Esophagus squamous epithelium (tissue), 4 donors: ENCODE data around the gene LRRC8C.

Experiments
- POLR2A ChIP-seq, 4 donors: fragments of 450-650 bp; IDR thresholded peaks; one replicate each; pipeline ENCODE4 v1.6.1; 2017; ENCODE audit warnings: antibody characterized with exemption in 4 of 4, mild to moderate bottlenecking in 4 of 4, moderate library complexity in 3 of 4
- TF ChIP-seq, protein P1 (sequence below), 6 experiments: fragments of 450-650 bp in 4 of 6; fragments of 200-600 bp in 2 of 6; sonication (generic) in 2 of 6; IDR thresholded peaks; one replicate each; pipeline ENCODE4 v1.5.1; 2016 to 2019; ENCODE audit warnings: antibody characterized with exemption in 6 of 6, mild to moderate bottlenecking in 4 of 6, moderate library complexity in 4 of 6

DNA sequence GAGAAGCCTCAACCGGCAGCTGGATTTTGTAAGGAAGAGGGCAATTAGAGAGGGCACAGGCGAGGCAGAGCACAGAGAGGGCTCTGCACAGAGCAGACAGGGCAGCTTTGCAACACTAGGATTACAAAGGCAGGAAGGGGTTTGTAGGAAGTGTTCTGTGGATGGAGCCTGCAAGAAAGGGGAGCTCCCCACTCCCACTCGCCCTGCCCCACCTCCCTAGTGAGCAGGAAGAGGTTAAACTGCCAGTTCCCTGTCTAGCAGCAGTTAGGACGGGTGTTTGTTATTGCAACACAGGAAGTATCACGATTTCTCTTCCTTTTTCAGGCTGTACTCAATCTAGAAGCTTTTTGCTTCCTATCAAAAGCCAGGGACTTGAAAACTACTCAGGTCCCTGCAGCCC is 124.6 kb downstream of the LRRC8C start:
- TF ChIP-seq, protein P1, sequence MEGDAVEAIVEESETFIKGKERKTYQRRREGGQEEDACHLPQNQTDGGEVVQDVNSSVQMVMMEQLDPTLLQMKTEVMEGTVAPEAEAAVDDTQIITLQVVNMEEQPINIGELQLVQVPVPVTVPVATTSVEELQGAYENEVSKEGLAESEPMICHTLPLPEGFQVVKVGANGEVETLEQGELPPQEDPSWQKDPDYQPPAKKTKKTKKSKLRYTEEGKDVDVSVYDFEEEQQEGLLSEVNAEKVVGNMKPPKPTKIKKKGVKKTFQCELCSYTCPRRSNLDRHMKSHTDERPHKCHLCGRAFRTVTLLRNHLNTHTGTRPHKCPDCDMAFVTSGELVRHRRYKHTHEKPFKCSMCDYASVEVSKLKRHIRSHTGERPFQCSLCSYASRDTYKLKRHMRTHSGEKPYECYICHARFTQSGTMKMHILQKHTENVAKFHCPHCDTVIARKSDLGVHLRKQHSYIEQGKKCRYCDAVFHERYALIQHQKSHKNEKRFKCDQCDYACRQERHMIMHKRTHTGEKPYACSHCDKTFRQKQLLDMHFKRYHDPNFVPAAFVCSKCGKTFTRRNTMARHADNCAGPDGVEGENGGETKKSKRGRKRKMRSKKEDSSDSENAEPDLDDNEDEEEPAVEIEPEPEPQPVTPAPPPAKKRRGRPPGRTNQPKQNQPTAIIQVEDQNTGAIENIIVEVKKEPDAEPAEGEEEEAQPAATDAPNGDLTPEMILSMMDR (IDR thresholded peaks at IDR 0.05): no peak
- TF ChIP-seq POLR2A (IDR thresholded peaks at IDR 0.05): no peak
